GM21825 (cell line): ENCODE results near the gene STK25.
A peak's percentile ranks its signal among the peaks of the same experiment; 100 is the strongest.

Experiments
- ATAC-seq: cut with Tn5 transposase; IDR thresholded peaks from one replicate; pipeline ENCODE4 v1.9.1; 2021; ENCODE audit warnings: mild to moderate bottlenecking, moderate library complexity; ENCODE audit not compliant: unreplicated experiment

The STK25 gene

GRCh38 chr2:241508240-241509154 is at the start of gene STK25:
Gene STK25 (minus strand): TSS chr2:241508584. CDS start chr2:241508035, 549 bp downstream.
- peak; percentile 91 for ATAC-seq

GRCh38 chr2:241556746-241557145 is 48.4 kb upstream of the STK25 start:
- ATAC-seq, result no peak

- ATAC-seq, result no peak
Observed at GRCh38 chr2:241555711-241556110, 47.3 kb upstream of the STK25 start.

GRCh38 chr2:241554610-241555322 is 46.4 kb upstream of the STK25 start:
- ATAC-seq, result no peak

- no peak for ATAC-seq
Observed at GRCh38 chr2:241553981-241554380, 45.6 kb upstream of the STK25 start.

GRCh38 chr2:241553512-241553830 is 45.1 kb upstream of the STK25 start:
- no peak for ATAC-seq

GRCh38 chr2:241551998-241552737 is 43.8 kb upstream of the STK25 start:
- no peak for ATAC-seq

GRCh38 chr2:241551599-241551997 is 43.2 kb upstream of the STK25 start:
- no peak for ATAC-seq

- ATAC-seq, result no peak
Observed at GRCh38 chr2:241550616-241551580, 42.5 kb upstream of the STK25 start.

- no peak for ATAC-seq
Observed at GRCh38 chr2:241548451-241548835, 40.1 kb upstream of the STK25 start.

- no peak for ATAC-seq
Observed at GRCh38 chr2:241547781-241548450, 39.5 kb upstream of the STK25 start.

GRCh38 chr2:241546771-241547498 is 38.6 kb upstream of the STK25 start:
- ATAC-seq, result no peak

GRCh38 chr2:241545523-241546473 is 37.4 kb upstream of the STK25 start:
- no peak for ATAC-seq

- ATAC-seq, result no peak
Observed at GRCh38 chr2:241545106-241545505, 36.7 kb upstream of the STK25 start.

- ATAC-seq, result no peak
Observed at GRCh38 chr2:241542278-241542605, 33.9 kb upstream of the STK25 start.

GRCh38 chr2:241541564-241542277 is 33.3 kb upstream of the STK25 start:
- no peak for ATAC-seq

GRCh38 chr2:241540771-241541561 is 32.6 kb upstream of the STK25 start:
- no peak for ATAC-seq
